Activated CD4-positive, alpha-beta T cell treated with anti-CD3 and anti-CD28 coated beads, Interleukin-2, Interleukin-6, amounts not matched to agents 100 ng/mL and 50 ng/mL, durations not matched to agents 16 hours and 8 hours (primary cell): ENCODE results near the gene MTHFD2L.

Source experiments
- DNase-seq: peaks from one replicate; pipeline ENCODE4 v3.0.0-alpha.2; 2020

MTHFD2L gene

DNA sequence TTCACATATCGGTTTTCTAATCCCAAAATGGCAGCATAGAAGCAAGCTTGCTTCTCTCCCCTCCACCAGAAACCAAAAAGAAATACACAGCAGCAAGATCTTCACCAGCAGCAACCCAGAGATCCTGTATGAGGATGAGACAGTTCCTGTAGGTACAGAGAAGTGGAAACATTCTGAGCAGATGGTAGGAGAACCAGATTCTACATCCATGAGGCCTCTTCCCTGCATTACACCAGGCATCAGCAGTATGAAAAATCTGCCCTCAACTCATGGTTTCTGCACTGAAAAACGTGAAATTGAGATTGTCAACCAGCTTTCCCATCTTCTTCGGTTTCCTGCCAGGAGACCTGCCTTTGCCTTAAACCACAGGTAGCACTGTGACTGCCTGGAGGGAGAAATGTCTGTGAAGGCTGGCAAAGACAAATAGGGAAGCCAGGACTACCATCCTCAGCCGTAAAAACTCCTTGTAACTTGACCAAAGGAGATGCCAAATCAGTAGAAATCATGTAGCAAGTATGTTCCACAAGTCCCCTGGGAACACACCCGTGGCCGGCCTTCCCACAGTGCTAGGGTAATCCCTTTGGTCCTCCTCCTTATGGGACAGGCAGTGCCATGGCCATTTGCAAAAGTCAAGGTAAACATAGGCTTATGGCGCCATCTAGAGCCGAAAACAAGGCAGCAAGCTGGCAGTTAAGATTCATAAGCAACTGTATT is 24.0 kb upstream of the MTHFD2L start:
- DNase-seq = peak; percentile 73

DNA sequence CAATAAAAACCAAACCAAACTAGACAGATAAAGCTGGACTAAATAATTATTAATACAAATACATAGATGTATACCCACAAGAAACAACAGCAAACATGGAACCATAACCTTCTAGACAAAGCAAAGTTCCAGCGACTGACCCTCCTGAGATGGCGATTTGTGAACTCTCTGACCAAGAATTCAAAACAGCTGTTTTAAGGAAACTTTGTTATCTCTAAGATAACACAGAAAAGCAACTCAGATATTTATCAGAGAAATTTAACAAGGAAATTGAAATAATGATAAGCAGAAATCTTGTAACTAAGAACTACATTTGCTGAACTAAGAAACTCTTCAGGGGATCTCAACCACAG is 23.4 kb upstream of the MTHFD2L start:
- DNase-seq = no peak

DNA sequence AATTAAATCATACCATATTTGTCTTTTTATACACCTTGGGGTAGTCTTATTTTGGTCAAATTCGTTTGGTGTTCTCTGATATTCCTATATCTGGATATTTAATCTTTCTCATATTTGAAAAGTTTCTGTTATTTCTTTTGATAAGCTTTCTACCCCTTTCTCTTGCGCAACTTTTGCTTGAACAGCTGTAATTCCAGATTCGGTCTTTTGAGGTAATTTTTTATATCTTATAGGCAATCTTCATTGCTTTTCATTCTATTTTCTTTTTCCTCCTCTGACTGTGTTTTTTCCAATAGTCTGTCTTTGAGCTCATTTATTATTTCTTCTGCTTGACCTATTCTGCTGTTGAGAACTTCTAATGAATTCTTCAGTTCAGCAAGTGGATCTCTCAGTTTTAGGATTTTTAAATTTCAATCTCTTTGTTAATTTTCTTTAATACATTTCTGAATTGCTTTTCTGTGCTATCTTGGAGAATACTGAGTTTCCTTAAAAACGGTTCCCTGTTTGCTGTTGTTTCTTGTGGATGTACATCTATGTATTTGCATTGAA is 11.3 kb upstream of the MTHFD2L start:
- DNase-seq = no peak

DNA sequence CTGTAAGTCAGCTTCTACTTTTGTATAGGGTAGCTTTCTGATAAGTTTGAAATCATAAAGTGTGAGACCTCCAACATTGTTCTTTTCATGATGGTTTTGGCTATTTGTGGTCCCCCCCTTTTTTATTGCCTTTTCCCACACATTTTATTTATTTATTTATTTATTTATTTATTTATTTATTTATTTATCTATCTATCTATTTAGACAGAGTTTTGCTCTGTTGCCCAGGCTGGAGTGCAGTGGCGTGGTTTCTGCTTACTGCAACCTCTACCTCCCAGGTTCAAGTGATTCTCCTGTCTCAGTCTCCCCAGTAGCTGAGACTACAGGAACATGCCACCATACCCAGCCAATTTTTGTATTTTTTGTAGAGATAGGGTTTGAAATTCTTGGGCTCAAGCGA is 9.7 kb upstream of the MTHFD2L start:
- no peak for DNase-seq

DNA sequence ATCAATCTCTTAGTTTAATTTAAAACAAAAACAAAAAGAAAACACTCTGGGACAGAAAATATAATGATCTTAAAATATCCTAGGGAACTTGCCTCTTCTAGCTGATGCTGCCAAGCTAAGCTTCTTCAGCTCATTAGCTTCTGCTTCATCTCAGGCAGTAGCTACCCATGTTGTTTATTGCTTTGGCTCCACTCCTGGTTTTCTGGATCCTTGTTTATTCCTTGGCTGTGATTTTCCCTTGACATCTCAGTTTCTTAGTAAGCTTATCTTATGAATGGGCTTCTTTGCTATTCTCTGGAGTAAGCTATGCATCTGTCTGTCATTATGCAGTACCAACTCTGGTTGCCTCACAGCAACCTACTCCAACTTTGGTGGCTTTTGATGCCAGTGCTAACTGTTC is 5.1 kb upstream of the MTHFD2L start:
- DNase-seq = no peak

DNA sequence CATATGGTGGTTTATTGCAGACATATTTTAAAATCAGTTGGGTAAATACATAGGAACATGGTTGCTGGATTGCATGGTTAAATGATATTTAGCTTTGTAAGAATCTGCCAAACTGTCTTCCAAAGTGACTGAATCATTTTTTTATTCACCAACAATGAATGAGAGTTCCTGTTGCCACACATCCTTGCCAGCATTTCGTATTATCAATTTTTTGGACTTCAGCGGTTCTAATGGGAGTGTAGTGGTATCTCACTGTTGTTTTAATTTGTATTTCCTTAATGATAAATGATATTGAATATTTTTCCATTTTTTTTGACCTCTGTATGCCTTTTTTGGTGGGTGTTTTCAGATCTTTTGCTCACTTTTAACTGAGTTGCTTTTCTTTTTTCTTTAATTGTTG is 1.4 kb upstream of the MTHFD2L start:
- no peak for DNase-seq

- DNase-seq = peak; percentile 2
Measured at GRCh38 chr4:74157154-74157553, 764 bp upstream of the MTHFD2L start.

- DNase-seq = no peak
Measured at GRCh38 chr4:74158466-74159142, 686 bp downstream of the MTHFD2L start.

GRCh38 chr4:74159143-74159709 is 1.3 kb downstream of the MTHFD2L start:
- DNase-seq = no peak

DNA sequence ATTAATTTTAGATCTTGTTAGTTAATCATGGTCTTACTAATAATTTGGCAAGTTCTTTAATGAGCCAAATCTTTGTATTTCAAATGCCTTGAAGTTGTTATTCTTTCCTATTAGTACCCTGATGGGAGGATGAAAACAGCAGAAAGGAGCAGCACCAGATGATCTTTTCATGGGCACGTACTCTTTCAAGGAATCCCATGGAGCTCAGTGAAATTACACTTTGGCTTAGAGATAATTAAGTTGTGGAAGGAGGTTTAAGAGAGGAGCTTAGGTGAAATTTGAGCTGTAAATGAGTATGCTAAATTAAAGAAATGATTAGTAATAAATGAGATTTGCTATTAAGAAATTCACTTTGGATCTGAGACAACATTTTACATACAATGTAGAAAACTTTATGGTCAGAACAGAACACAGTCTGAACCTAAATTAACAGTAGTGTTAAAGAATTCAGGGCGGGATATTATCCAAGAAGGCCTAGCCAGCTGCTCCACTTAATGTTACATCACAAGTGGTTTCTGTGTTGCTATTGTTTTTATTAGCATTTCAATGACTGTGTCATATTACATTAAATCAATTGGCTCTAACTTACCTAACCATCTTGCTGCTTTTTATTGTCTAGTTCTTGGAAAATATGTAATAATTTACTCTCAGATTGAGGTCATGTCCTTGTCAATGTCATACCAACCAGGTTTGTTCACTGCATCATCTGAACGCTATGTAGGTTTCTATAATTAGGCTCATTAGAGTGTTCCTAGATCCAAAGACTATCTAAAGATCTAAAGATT is 3.9 kb downstream of the MTHFD2L start:
- DNase-seq = no peak

DNA sequence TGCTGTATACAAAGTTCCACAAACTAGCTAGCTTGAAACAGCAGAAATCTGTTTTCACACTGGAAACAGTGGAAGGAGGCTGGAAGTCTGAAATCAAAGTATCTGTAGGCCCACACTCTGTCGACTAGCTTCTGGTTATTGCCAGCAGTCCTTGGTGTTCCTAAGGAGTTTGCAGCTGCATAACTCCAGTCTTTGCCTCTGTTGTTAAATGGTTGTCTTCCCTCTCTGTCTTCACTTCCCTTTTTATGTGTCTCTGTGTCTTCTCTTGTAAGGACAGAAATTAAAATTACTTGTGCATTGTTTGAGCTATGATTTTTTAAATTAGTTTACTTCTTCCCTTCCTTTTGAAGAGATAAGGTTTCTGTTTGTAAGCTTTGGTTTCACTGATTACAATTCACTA is 8.2 kb downstream of the MTHFD2L start:
- DNase-seq = no peak

DNA sequence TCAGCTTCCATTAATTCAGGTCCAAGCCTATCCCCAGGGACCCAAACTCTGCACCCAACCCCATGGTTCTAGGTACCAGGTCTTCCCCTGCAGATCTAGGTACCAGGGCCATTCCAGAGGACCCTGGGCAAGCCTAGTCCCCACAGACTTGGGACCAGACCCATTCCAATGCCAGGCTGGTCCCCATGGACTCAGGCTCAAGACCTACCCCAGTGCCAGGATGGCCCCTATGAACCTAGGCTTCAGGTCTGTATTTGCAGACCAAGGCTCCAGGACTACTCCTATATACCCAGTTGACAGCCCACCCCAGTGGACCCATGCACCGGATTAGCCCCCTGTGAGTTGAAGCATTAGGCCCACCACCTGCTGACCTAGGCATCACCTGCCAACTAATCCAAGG is 8.9 kb downstream of the MTHFD2L start:
- no peak for DNase-seq

GRCh38 chr4:74167585-74167984 is 9.7 kb downstream of the MTHFD2L start:
- DNase-seq = no peak

DNA sequence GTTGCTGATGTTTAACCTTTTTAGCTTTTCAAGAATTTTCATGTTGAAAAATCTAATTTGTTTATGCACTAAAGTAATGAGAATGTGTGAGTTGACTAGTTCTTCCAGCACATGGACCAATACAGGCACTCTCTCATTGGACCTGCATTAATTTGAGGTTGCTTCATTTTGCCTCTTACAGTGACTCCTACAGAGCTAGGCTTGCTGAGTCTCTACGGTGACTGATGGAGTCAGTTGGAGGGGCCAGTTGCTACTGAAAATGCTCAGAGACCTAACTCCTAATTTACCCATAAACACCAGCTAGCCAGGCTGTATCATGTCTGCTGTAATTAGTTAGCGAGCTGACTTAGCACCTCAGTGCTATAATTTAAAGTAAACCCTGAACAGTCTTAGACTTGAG is 10.9 kb downstream of the MTHFD2L start:
- DNase-seq = no peak

- DNase-seq = no peak
Measured at GRCh38 chr4:74173321-74173720, 15.4 kb downstream of the MTHFD2L start.

DNA sequence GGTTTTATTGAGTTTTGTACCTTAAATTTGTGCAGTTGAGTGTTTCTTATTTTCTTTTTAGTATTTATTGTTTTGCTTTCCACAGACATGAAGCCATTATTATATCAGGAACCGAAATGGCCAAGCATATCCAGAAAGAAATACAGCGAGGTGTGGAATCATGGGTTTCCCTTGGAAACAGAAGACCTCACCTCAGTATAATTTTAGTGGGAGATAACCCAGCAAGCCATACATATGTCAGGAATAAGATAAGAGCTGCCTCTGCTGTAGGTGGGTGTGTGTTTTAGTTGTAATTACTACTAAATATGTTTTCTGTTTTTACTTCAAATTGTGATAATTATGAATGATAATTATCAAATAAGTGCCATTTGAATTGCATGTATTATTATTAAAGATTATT is 16.5 kb downstream of the MTHFD2L start:
- DNase-seq = no peak

- no peak for DNase-seq
Measured at GRCh38 chr4:74174941-74175340, 17.0 kb downstream of the MTHFD2L start.

DNA sequence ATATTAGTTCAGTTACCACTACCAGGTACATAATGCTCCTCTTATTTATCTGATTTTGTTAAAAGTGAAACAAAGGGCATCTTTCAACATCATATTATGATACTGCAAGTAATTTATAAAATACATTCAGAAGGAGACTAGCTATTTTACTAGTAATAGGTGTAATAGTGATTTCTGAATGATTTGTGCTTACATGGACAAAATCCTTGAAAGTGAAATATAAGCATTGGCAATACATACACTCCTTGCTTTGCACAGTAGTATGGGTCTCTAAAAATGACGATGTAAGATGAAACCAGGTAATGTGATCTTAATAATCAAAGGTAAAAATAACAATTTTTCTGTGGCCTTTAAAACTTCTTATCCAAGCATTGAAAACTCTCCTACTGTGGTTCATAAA is 17.5 kb downstream of the MTHFD2L start:
- DNase-seq = no peak

- no peak for DNase-seq
Measured at GRCh38 chr4:74178798-74179197, 20.9 kb downstream of the MTHFD2L start.

GRCh38 chr4:74181219-74181618 is 23.3 kb downstream of the MTHFD2L start:
- DNase-seq = peak; percentile 37

- DNase-seq = no peak
Measured at GRCh38 chr4:74188912-74189311, 31.0 kb downstream of the MTHFD2L start.

- DNase-seq = peak; percentile 56
Measured at GRCh38 chr4:74189331-74190043, 31.6 kb downstream of the MTHFD2L start.

GRCh38 chr4:74190332-74190731 is 32.4 kb downstream of the MTHFD2L start:
- DNase-seq = no peak
